PC-3 (cell line): ENCODE data around the gene HAUS1. TPM values are rescaled to one million over a fixed set of nuclear protein-coding genes. Genes with fewer than 3 reads are reported as not detected.

Experiments used
- ATAC-seq: fragments of 200-7000 bp; cut with Tn5 transposase; 2 replicates; pipeline ENCODE4 v1.9.1; 2020; ENCODE audit warnings: mild to moderate bottlenecking, moderate library complexity
- BruUV-seq: library from RNA; stranded (reverse); fragments of 400-500 nt; replicated peaks from 2 replicates; lab custom pipeline; 2021; lab: Mats Ljungman, UMichigan
- CTCF ChIA-PET: fragments of 300-600 bp; sonication (Branson Sonifier 250); formaldehyde crosslinking; loops from one replicate; lab custom pipeline; 2022; ENCODE audit warnings: antibody characterized with exemption; lab: Charles Lee
- POLR2A ChIA-PET: fragments of 300-600 bp; sonication (Branson Sonifier 250); formaldehyde crosslinking; loops from one replicate; lab custom pipeline; 2022; ENCODE audit warnings: antibody characterized with exemption; ENCODE audit not compliant: unreplicated experiment; lab: Charles Lee
- DNase-seq: peaks from one replicate; pipeline ENCODE4 v3.0.0-alpha.2; 2015
- H2AFZ ChIP-seq: fragments of 300-600 bp; sonication (generic); 2 replicates; pipeline ENCODE4 v1.6.0; 2016; ENCODE audit warnings: antibody characterized with exemption, low read length
- H3F3A ChIP-seq: fragments of 300-600 bp; sonication (generic); one replicate; pipeline ENCODE4 v1.6.0; 2017; ENCODE audit warnings: antibody characterized with exemption, low read length, control low read depth, mild to moderate bottlenecking; ENCODE audit not compliant: unreplicated experiment
- H3K27ac ChIP-seq: fragments of 300-600 bp; sonication (generic); 2 replicates; pipeline ENCODE4 v1.5.1; 2016; ENCODE audit warnings: mild to moderate bottlenecking, low read length
- H3K27me3 ChIP-seq: fragments of 300-600 bp; sonication (generic); 2 replicates; pipeline ENCODE4 v1.6.1; 2016; ENCODE audit warnings: low read length, mixed read lengths
- H3K36me3 ChIP-seq: fragments of 300-600 bp; sonication (generic); 2 replicates; pipeline ENCODE4 v1.6.1; 2016; ENCODE audit warnings: low read depth, mixed run types, low read length, mixed read lengths
- H3K4me1 ChIP-seq: fragments of 300-600 bp; sonication (generic); 2 replicates; pipeline ENCODE4 v1.5.1; 2016; ENCODE audit warnings: low read length; ENCODE audit not compliant: insufficient read depth
- H3K4me2 ChIP-seq: fragments of 300-600 bp; sonication (generic); 2 replicates; pipeline ENCODE4 v1.6.0; 2016; ENCODE audit warnings: low read length
- H3K4me3 ChIP-seq: fragments of 300-600 bp; sonication (generic); 2 replicates; pipeline ENCODE4 v1.5.1; 2016; ENCODE audit warnings: mild to moderate bottlenecking, low read length, mixed read lengths
- H3K79me2 ChIP-seq: fragments of 300-600 bp; sonication (generic); 2 replicates; pipeline ENCODE4 v1.6.1; 2017; ENCODE audit warnings: low read length, mixed read lengths
- H3K9ac ChIP-seq: fragments of 300-600 bp; sonication (generic); 2 replicates; pipeline ENCODE4 v1.6.0; 2016; ENCODE audit warnings: mild to moderate bottlenecking, low read length
- H3K9me2 ChIP-seq: fragments of 300-600 bp; sonication (generic); replicated peaks from 2 replicates; pipeline ENCODE4 v1.6.1; 2016; ENCODE audit warnings: mixed run types, low read length, mixed read lengths
- H3K9me3 ChIP-seq: fragments of 300-600 bp; sonication (generic); 2 replicates; pipeline ENCODE4 v1.6.1; 2016; ENCODE audit warnings: low read length, mixed read lengths
- H4K20me1 ChIP-seq: fragments of 300-600 bp; sonication (generic); 2 replicates; pipeline ENCODE4 v1.6.1; 2016; ENCODE audit warnings: low read length, mixed read lengths
- CTCF ChIP-seq: fragments of 300-600 bp; sonication (generic); conservative IDR thresholded peaks from 2 replicates; pipeline ENCODE4 v1.5.1; 2017; ENCODE audit warnings: antibody characterized with exemption, low read depth, mild to moderate bottlenecking, low read length
- EZH2 ChIP-seq: fragments of 300-600 bp; sonication (generic); IDR thresholded peaks from one replicate; pipeline ENCODE4 v1.6.1; 2017; ENCODE audit warnings: antibody characterized with exemption, mild to moderate bottlenecking, low read length; ENCODE audit not compliant: unreplicated experiment
- EZH2phosphoT487 ChIP-seq: fragments of 300-600 bp; sonication (generic); IDR thresholded peaks from 2 replicates; pipeline ENCODE4 v1.6.1; 2018; ENCODE audit warnings: mild to moderate bottlenecking, antibody characterized with exemption, low read length, borderline replicate concordance
- intact Hi-C: fragments of 100-400 bp; cut with micrococcal nuclease; formaldehyde crosslinking; loops from 2 replicates; pipeline ENCODE4 v1.9.0; 2023
- total RNA-seq: library from RNA; depleted of rRNA; stranded (reverse); fragments of >200 nt; gene quantifications from 2 replicates; pipeline ENCODE4 v1.2.3, GENCODE V29; 2014

HAUS1 gene
- total RNA-seq, 1 experiment from 2014 or later, result 17.7 TPM

DNA sequence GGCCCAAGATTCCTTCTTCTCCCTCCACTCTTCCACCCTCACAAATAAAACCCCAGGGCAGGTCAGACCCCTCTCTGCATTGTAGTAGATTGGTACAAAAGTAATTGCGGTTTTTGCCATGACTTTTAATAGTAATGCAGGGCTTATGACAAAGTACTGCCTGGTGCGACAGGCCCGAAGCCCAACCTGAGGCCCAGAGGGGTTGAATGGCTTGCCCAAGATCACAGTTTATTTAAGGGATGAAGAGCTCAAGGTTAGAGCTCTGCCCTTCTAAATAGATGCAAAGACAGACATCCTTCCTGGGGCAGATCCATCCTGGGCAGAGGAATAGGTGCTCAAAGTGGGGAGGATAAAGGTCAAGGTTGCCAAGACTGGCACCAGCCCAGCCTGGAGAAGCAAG, 31.2 kb upstream of the HAUS1 start:
- H3K9ac ChIP-seq, result no peak overlapping the region
- no peak overlapping the region for H2AFZ ChIP-seq
- H3K36me3 ChIP-seq, result no peaks in the 10 kb centered on the region; the same call in 1 of the 2 replicates
- ChIA-PET CTCF (interaction anchor here (0.6 to 1.3 kb wide), 4 partner anchors 96 to 406 kb away, joined by 3 to 6 read pairs (median 4); a partner anchor contains a TSS), POLR2A (no interaction called here)
- intact Hi-C loops, result loop anchor here (1.0 to 2.0 kb wide), 2 partner anchors 99 to 408 kb away; no protein-coding TSS in a partner anchor
- TF ChIP-seq EZH2phosphoT487, result no peak
- TF ChIP-seq EZH2, result no peak
- TF ChIP-seq CTCF, result no peak
- H3K4me2 ChIP-seq, result no peak overlapping the region
- no peaks in the 10 kb centered on the region for H3F3A ChIP-seq
- no peaks in the 10 kb centered on the region for H4K20me1 ChIP-seq
- DNase-seq, result no peak
- no peaks in the 10 kb centered on the region for H3K27me3 ChIP-seq
- H3K4me3 ChIP-seq, result no peak overlapping the region
- no TSS peak for BruUV-seq
- no peak overlapping the region for H3K27ac ChIP-seq
- H3K9me2 ChIP-seq, result no peaks in the 10 kb centered on the region
- ATAC-seq, result no peak
- no peaks in the 10 kb centered on the region for H3K9me3 ChIP-seq
- H3K4me1 ChIP-seq, result no peaks in the 10 kb centered on the region
- no peaks in the 10 kb centered on the region for H3K79me2 ChIP-seq

DNA sequence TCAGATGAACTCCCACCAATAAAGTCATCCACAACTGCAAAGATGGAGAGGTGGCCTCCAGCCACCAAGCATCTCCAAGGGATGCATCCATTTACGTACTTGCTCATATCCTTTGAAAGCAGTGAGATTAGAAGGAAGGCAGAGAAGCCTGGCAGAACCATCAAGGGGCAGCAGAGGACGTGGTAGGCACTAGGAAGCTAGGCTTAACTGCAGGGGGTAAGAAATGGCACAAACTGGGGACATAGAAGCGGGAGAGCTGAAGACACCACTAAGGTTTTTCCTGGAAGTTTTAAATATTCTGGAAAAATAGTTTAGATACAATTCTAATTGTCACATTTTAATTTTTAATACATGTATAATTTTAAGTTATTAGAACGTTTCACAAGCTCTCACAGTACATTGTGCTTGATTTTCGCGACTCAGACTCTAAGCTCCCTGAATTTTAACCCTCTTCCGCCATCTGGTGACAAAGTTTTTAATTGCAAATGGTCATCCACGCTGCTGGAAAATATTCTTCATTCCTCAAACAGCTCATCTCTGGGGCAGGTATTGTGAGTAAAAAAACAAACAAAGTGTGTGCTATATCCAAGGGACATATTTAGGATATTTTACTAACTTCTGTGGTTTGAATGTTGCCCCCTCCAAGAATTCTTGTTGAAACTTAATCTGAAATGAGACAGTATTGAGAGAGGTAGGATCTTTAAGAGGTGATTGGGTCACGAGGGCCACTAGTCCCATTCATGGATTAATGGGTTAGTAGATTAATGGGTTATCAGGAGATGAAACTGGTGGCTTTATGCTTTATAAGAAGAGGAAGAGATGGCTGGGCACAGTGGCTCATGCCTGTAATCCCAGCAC, 30.5 kb upstream of the HAUS1 start:
- no peaks in the 10 kb centered on the region for H3K4me1 ChIP-seq
- H3K9me3 ChIP-seq, result no peaks in the 10 kb centered on the region
- peak; percentile 68 for ATAC-seq
- H2AFZ ChIP-seq, result no peak overlapping the region
- intact Hi-C loops, result loop anchor here (1.0 to 2.0 kb wide), 2 partner anchors 99 to 409 kb away; no protein-coding TSS in a partner anchor
- CTCF ChIA-PET, result interaction anchor here (0.5 to 1.3 kb wide), 9 partner anchors 21 to 584 kb away, joined by 3 to 6 read pairs (median 3); a partner anchor contains a TSS
- H3K4me3 ChIP-seq, result no peak overlapping the region
- no peaks in the 10 kb centered on the region for H3K79me2 ChIP-seq
- POLR2A ChIA-PET, result no interaction called here
- no peaks in the 10 kb centered on the region for H4K20me1 ChIP-seq
- H3F3A ChIP-seq, result no peaks in the 10 kb centered on the region
- peak; percentile 85 for DNase-seq
- no peak overlapping the region for H3K4me2 ChIP-seq
- TF ChIP-seq CTCF (peak; percentile 52), EZH2 (no peak)
- BruUV-seq, result no TSS peak
- H3K36me3 ChIP-seq, result no peaks in the 10 kb centered on the region; the same call in 1 of the 2 replicates
- H3K27ac ChIP-seq, result 0 out of 2 replicates have a peak overlapping the region, but pooled peaks have one; percentile 7
- no peaks in the 10 kb centered on the region for H3K27me3 ChIP-seq
- H3K9ac ChIP-seq, result no peak overlapping the region
- H3K9me2 ChIP-seq, result no peaks in the 10 kb centered on the region

GRCh38 chr18:46079336-46079735, 24.8 kb upstream of the HAUS1 start:
- Histone ChIP-seq H3K27ac (no peak overlapping the region), H3K9me2 (no peaks in the 10 kb centered on the region), H3F3A (no peaks in the 10 kb centered on the region), H4K20me1 (no peaks in the 10 kb centered on the region), H3K79me2 (no peaks in the 10 kb centered on the region), H3K4me1 (no peaks in the 10 kb centered on the region), H3K36me3 (peaks cover 13% of the 10 kb centered on the region; the same call in 1 of the 2 replicates), H3K27me3 (no peaks in the 10 kb centered on the region), H3K9ac (no peak overlapping the region), H3K9me3 (no peaks in the 10 kb centered on the region), H2AFZ (no peak overlapping the region), H3K4me3 (no peak overlapping the region), H3K4me2 (no peak overlapping the region)
- no peak for DNase-seq
- ChIA-PET POLR2A (no interaction called here), CTCF (no interaction called here)
- BruUV-seq, result no TSS peak
- TF ChIP-seq CTCF (no peak), EZH2 (no peak), EZH2phosphoT487 (no peak)
- intact Hi-C loops, result no loop called here
- ATAC-seq, result no peak
